Loucy (cell line): ENCODE results near the gene EML3.
A peak's percentile ranks its signal among the peaks of the same experiment; 100 is the strongest.

Experiments used
- H2AFZ ChIP-seq: fragments of 200-600 bp; sonication (generic); 2 replicates; pipeline ENCODE4 v1.6.0; 2016; ENCODE audit warnings: antibody characterized with exemption, mild to moderate bottlenecking, low read length, moderate library complexity
- H3F3A ChIP-seq: fragments of 200-600 bp; 2 replicates; pipeline ENCODE4 v1.6.0; 2016; ENCODE audit warnings: antibody characterized with exemption, low read depth, mild to moderate bottlenecking
- H3K27me3 ChIP-seq: fragments of 200-600 bp; sonication (generic); 2 replicates; pipeline ENCODE4 v1.6.1; 2014; ENCODE audit warnings: low read length, mild to moderate bottlenecking; ENCODE audit not compliant: insufficient read depth, poor library complexity, severe bottlenecking
- H3K36me3 ChIP-seq: fragments of 200-600 bp; sonication (generic); 2 replicates; pipeline ENCODE4 v1.6.1; 2016; ENCODE audit warnings: low read length; ENCODE audit not compliant: insufficient read depth
- H3K4me1 ChIP-seq: fragments of 200-600 bp; sonication (generic); 2 replicates; pipeline ENCODE4 v1.5.1; 2014; ENCODE audit warnings: low read length, mild to moderate bottlenecking; ENCODE audit not compliant: insufficient read depth, poor library complexity, severe bottlenecking
- H3K4me2 ChIP-seq: fragments of 200-600 bp; sonication (generic); 2 replicates; pipeline ENCODE4 v1.6.0; 2014; ENCODE audit warnings: antibody characterized with exemption, low read length, low read depth, mild to moderate bottlenecking; ENCODE audit not compliant: poor library complexity, severe bottlenecking
- H3K4me3 ChIP-seq: fragments of 200-600 bp; sonication (generic); 2 replicates; pipeline ENCODE4 v1.5.1; 2014; ENCODE audit warnings: low read length, mild to moderate bottlenecking, mixed read lengths; ENCODE audit not compliant: poor library complexity, severe bottlenecking
- H3K79me2 ChIP-seq: fragments of 200-600 bp; sonication (generic); 2 replicates; pipeline ENCODE4 v1.6.1; 2014; ENCODE audit warnings: low read length; ENCODE audit not compliant: insufficient read depth
- H3K9ac ChIP-seq: fragments of 200-600 bp; sonication (generic); 2 replicates; pipeline ENCODE4 v1.6.0; 2014; ENCODE audit warnings: mild to moderate bottlenecking, low read depth, low read length, moderate library complexity; ENCODE audit not compliant: poor library complexity, severe bottlenecking
- H3K9me2 ChIP-seq: fragments of 200-600 bp; sonication (generic); replicated peaks from 2 replicates; pipeline ENCODE4 v1.6.1; 2016; ENCODE audit warnings: low read depth, low read length, mixed read lengths
- H3K9me3 ChIP-seq: fragments of 200-600 bp; sonication (generic); 2 replicates; pipeline ENCODE4 v1.6.1; 2014; ENCODE audit warnings: mild to moderate bottlenecking, antibody characterized with exemption, low read length, low read depth; ENCODE audit not compliant: insufficient read depth
- H4K20me1 ChIP-seq: fragments of 200-600 bp; sonication (generic); 2 replicates; pipeline ENCODE4 v1.6.0; 2014; ENCODE audit warnings: antibody characterized with exemption, low read length, mild to moderate bottlenecking; ENCODE audit not compliant: insufficient read depth, poor library complexity, severe bottlenecking
- CTCF ChIP-seq: fragments of 200-600 bp; sonication (generic); conservative IDR thresholded peaks from 2 replicates; pipeline ENCODE4 v1.5.1; 2014; ENCODE audit warnings: mild to moderate bottlenecking, antibody characterized with exemption, low read length
- EZH2phosphoT487 ChIP-seq: fragments of 200-600 bp; IDR thresholded peaks from 2 replicates; pipeline ENCODE4 v1.6.1; 2018; ENCODE audit warnings: antibody characterized with exemption, mild to moderate bottlenecking, moderate library complexity, borderline replicate concordance

The EML3 gene

GRCh38 chr11:62646825-62647608 lies 34.4 kb upstream of the EML3 start:
- Histone ChIP-seq H3K4me2 (peak overlapping the region; percentile 64), H3K79me2 (peaks cover 58% of the 10 kb centered on the region), H3F3A (no peaks in the 10 kb centered on the region), H2AFZ (no peak overlapping the region), H3K9ac (peak overlapping the region; percentile 94), H3K4me1 (peaks cover 16% of the 10 kb centered on the region), H3K9me3 (no peaks in the 10 kb centered on the region), H3K9me2 (no peaks in the 10 kb centered on the region), H4K20me1 (peaks cover 23% of the 10 kb centered on the region), H3K27me3 (no peaks in the 10 kb centered on the region), H3K4me3 (peak overlapping the region; percentile 86), H3K36me3 (peaks cover 4% of the 10 kb centered on the region; the same call in 1 of the 2 replicates)
- no peak for TF ChIP-seq CTCF
- TF ChIP-seq EZH2phosphoT487: no peak

GRCh38 chr11:62645946-62646824 lies 33.6 kb upstream of the EML3 start, which contains the start of gene GANAB:
TSS of gene GANAB (minus strand) at chr11:62646613. CDS start at chr11:62646599, 14 bp downstream.
- Histone ChIP-seq H3K4me3 (peak within 1 kb of the TSS; percentile 86), H3K27me3 (no peaks in the 10 kb centered on the region), H3K79me2 (peaks cover 57% of the 10 kb centered on the region), H3K36me3 (peaks cover 4% of the 10 kb centered on the region; the same call in 1 of the 2 replicates), H3K4me2 (peak within 1 kb of the TSS; percentile 64), H2AFZ (peak within 1 kb of the TSS; percentile 51), H3K4me1 (peaks cover 14% of the 10 kb centered on the region), H4K20me1 (peaks cover 23% of the 10 kb centered on the region), H3F3A (no peaks in the 10 kb centered on the region), H3K9me3 (no peaks in the 10 kb centered on the region), H3K9me2 (no peaks in the 10 kb centered on the region), H3K9ac (peak within 1 kb of the TSS; percentile 94)
- TF ChIP-seq CTCF: no peak
- TF ChIP-seq EZH2phosphoT487: no peak

GRCh38 chr11:62645671-62645945 lies 33.0 kb upstream of the EML3 start:
- Histone ChIP-seq H2AFZ (no peak overlapping the region), H3K36me3 (peaks cover 4% of the 10 kb centered on the region; the same call in 1 of the 2 replicates), H3K79me2 (peaks cover 57% of the 10 kb centered on the region), H3K4me3 (peak overlapping the region; percentile 86), H3K9me3 (no peaks in the 10 kb centered on the region), H3K4me2 (peak overlapping the region; percentile 63), H3K9ac (peak overlapping the region; percentile 94), H3K27me3 (no peaks in the 10 kb centered on the region), H3K9me2 (no peaks in the 10 kb centered on the region), H3K4me1 (peaks cover 20% of the 10 kb centered on the region), H3F3A (no peaks in the 10 kb centered on the region), H4K20me1 (peaks cover 23% of the 10 kb centered on the region)
- no peak for TF ChIP-seq EZH2phosphoT487
- no peak for TF ChIP-seq CTCF
